Mesenchymal stem cell (in vitro differentiated cells and primary cell): ENCODE results near the gene NDUFAF5.
"Not testable (repeated sequence)": the region's sequence is repeated elsewhere in the genome, so short reads cannot be mapped to it uniquely, and the experiment has no call there.

Source experiments
- DNase-seq: peaks from one replicate; pipeline ENCODE4 v3.0.0-alpha.2; 2013
- H2AFZ ChIP-seq: one replicate; pipeline ENCODE4 v1.6.1; 2013; ENCODE audit warnings: low read depth, mild to moderate bottlenecking, control low read depth, inconsistent platforms, low read length, moderate library complexity
- H2AK5ac ChIP-seq: 2 replicates; pipeline ENCODE4 v1.6.1; 2013; ENCODE audit warnings: low read length, moderate library complexity, mild to moderate bottlenecking, inconsistent platforms; ENCODE audit not compliant: severe bottlenecking
- H2BK120ac ChIP-seq: one replicate; pipeline ENCODE4 v1.6.1; 2013; ENCODE audit warnings: low read depth, mild to moderate bottlenecking, inconsistent platforms, low read length, moderate library complexity
- H2BK12ac ChIP-seq, 2 experiments: one replicate each; pipeline ENCODE4 v1.6.1; 2013; ENCODE audit warnings: inconsistent platforms in 2 of 2, low read length in 2 of 2, mild to moderate bottlenecking in 2 of 2, moderate library complexity in 2 of 2, control low read depth in 1 of 2
- H2BK15ac ChIP-seq: one replicate; pipeline ENCODE4 v1.6.1; 2013; ENCODE audit warnings: mild to moderate bottlenecking, low read depth, inconsistent platforms; ENCODE audit not compliant: poor library complexity, severe bottlenecking
- H2BK5ac ChIP-seq: 2 replicates; pipeline ENCODE4 v1.6.1; 2013; ENCODE audit warnings: low read depth, mild to moderate bottlenecking, low read length, control low read depth, inconsistent platforms; ENCODE audit not compliant: poor library complexity, severe bottlenecking
- H3K14ac ChIP-seq, 2 experiments: one replicate each; pipeline ENCODE4 v1.6.1; 2013; ENCODE audit warnings: inconsistent platforms in 2 of 2, low read length in 2 of 2, control low read depth in 1 of 2, mild to moderate bottlenecking in 1 of 2, moderate library complexity in 1 of 2
- H3K18ac ChIP-seq, 2 experiments: one replicate each; pipeline ENCODE4 v1.6.1; 2013; ENCODE audit warnings: inconsistent platforms in 2 of 2, low read length in 2 of 2, control low read depth in 1 of 2, low read depth in 1 of 2, mild to moderate bottlenecking in 1 of 2
- H3K23ac ChIP-seq, 2 experiments: one replicate each; pipeline ENCODE4 v1.6.1; 2013; ENCODE audit warnings: inconsistent platforms in 2 of 2, low read length in 2 of 2, mild to moderate bottlenecking in 2 of 2, moderate library complexity in 2 of 2, control low read depth in 1 of 2
- H3K27ac ChIP-seq: 2 replicates; pipeline ENCODE4 v1.5.1; 2013; ENCODE audit warnings: mild to moderate bottlenecking, moderate library complexity, low read length, control low read depth, inconsistent platforms; ENCODE audit not compliant: poor library complexity, severe bottlenecking
- H3K27me3 ChIP-seq, 2 experiments: 2 replicates each; pipeline versions ENCODE4 v1.6.1 to v1.7.0; 2013; ENCODE audit warnings: low read length in 2 of 2, mild to moderate bottlenecking in 2 of 2, moderate library complexity in 2 of 2, control low read depth in 1 of 2, inconsistent platforms in 1 of 2; ENCODE audit not compliant: control insufficient read depth in 1 of 2, insufficient read depth in 1 of 2
- H3K36me3 ChIP-seq, 2 experiments: 2 replicates each; pipeline versions ENCODE4 v1.6.1 to v1.7.0; 2013; ENCODE audit warnings: low read length in 2 of 2, control low read depth in 1 of 2, inconsistent platforms in 1 of 2, low read depth in 1 of 2, mild to moderate bottlenecking in 1 of 2; ENCODE audit not compliant: insufficient read depth in 2 of 2, control insufficient read depth in 1 of 2
- H3K4ac ChIP-seq, 2 experiments: one replicate each; pipeline ENCODE4 v1.6.1; 2013; ENCODE audit warnings: inconsistent platforms in 2 of 2, low read length in 2 of 2, mild to moderate bottlenecking in 2 of 2, moderate library complexity in 2 of 2, control low read depth in 1 of 2, low read depth in 1 of 2
- H3K4me1 ChIP-seq: 2 replicates; pipeline ENCODE4 v1.6.1; 2013; ENCODE audit warnings: low read depth, low read length, control low read depth; ENCODE audit not compliant: control insufficient read depth, insufficient read depth
- H3K4me2 ChIP-seq: 2 replicates; pipeline ENCODE4 v1.6.1; 2013; ENCODE audit warnings: low read length, mild to moderate bottlenecking, inconsistent platforms; ENCODE audit not compliant: poor library complexity, severe bottlenecking
- H3K4me3 ChIP-seq, 2 experiments: 2 replicates each; pipeline versions ENCODE4 v1.5.1 to v1.7.0; 2013; ENCODE audit warnings: low read length in 2 of 2, mild to moderate bottlenecking in 2 of 2, control low read depth in 1 of 2, low read depth in 1 of 2; ENCODE audit not compliant: insufficient read depth in 1 of 2
- H3K79me1 ChIP-seq: replicated peaks from 2 replicates; pipeline ENCODE4 v1.6.1; 2013; ENCODE audit warnings: mild to moderate bottlenecking, control low read depth, low read length, inconsistent platforms; ENCODE audit not compliant: poor library complexity, severe bottlenecking
- H3K9ac ChIP-seq: 2 replicates; pipeline ENCODE4 v1.7.0; 2013; ENCODE audit warnings: mild to moderate bottlenecking, low read length, moderate library complexity
- H3K9me3 ChIP-seq: 2 replicates; pipeline ENCODE4 v1.7.0; 2013; ENCODE audit warnings: mild to moderate bottlenecking, low read length; ENCODE audit not compliant: control insufficient read depth
- H4K8ac ChIP-seq: one replicate; pipeline ENCODE4 v1.6.1; 2013; ENCODE audit warnings: inconsistent platforms, mild to moderate bottlenecking, low read length, moderate library complexity
- H4K91ac ChIP-seq: one replicate; pipeline ENCODE4 v1.6.1; 2013; ENCODE audit warnings: mild to moderate bottlenecking, low read length, inconsistent platforms
- WGBS: methylation state at CpG from one replicate; pipeline ENCODE4 v1.1.7; 2013; ENCODE audit warnings: mixed read lengths; 5-methylcytosine and 5-hydroxymethylcytosine counted together

The NDUFAF5 gene

DNA sequence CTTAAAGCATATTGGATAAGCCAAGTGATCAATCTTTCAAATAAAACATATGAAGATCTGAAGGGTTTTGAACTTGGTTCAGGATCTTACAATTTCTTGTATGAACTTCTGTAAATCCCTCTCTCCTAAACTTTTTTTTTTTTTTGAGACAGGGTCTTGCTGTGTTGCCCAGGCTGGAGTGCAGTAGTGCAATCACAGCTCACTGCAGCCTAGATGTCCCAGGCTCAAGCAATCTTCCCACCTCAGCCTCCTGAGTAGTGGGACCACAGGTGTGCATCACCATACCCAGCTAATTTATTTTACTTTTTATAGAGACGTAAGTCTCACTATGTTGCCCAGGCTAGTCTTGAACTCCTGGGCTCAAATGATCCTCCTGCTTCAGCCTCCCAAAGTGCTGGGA is 46.6 kb upstream of the NDUFAF5 start:
- not testable (repeated sequence) for H2BK15ac ChIP-seq, H3K27ac ChIP-seq, DNase-seq, H3K23ac ChIP-seq, H3K27me3 ChIP-seq, H3K4me1 ChIP-seq, H2BK120ac ChIP-seq, H2BK12ac ChIP-seq, H3K18ac ChIP-seq, H3K9ac ChIP-seq, H3K4me3 ChIP-seq, H3K4me2 ChIP-seq, H3K14ac ChIP-seq, H2AK5ac ChIP-seq, H2BK5ac ChIP-seq, H4K91ac ChIP-seq, H4K8ac ChIP-seq, H3K4ac ChIP-seq, H2AFZ ChIP-seq
- H3K36me3 ChIP-seq, result peaks cover 3 to 44% of the 10 kb centered on the region in 2 experiments
- H3K9me3 ChIP-seq, result peaks cover 20% of the 10 kb centered on the region
- 100% methylated on average over 1 of the region's 1 CpG for WGBS
- H3K79me1 ChIP-seq, result peaks cover 13% of the 10 kb centered on the region

DNA sequence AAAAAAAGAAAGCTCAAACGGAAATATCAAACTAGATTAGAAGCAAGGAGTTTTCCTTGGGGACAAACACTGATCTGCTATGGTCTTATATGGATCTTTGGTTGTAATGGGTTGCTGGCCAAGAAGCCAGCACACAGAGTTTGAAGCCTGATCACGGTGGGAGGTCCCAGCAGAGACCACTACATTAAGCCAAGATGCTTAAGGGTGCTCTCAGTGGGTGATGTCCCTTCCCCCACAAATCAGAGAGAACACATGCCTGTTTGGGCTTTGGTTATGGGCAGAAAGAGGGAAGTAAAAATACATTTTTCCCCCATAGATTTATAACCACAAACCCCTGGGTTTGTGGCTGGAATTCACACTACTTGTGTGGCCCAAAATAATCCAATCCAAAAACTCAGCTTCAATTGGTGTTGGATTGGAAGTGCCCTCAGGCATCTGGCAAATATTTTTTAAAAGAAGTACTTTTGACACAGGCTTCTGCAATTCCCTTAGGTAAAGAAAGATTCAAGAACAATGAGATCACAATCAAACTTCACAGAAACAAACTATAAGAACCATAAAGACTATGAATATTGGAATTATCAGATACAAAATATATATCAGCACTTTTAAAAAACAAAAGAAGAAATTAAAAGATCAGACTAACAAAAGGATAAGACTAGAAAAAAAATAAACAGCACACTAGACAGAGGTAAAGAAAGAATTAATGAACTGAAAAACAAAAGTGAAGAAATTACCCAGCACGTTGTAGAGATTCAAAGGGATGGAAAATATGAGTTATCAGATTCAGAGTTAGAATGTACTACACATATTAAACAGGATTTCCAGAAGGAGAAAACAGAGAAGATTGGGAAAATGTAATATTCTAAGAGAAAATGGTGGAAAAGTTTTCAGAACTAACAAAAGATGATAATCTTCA is 44.8 kb upstream of the NDUFAF5 start:
- no peaks in the 10 kb centered on the region for H3K4me1 ChIP-seq
- no peak overlapping the region for H3K23ac ChIP-seq
- no peak overlapping the region for H3K27ac ChIP-seq
- no peak overlapping the region for H2BK12ac ChIP-seq
- H4K8ac ChIP-seq, result no peak overlapping the region
- H3K27me3 ChIP-seq, result no peaks in the 10 kb centered on the region
- no peak overlapping the region for H3K18ac ChIP-seq
- H2BK15ac ChIP-seq, result no peak overlapping the region
- H2BK5ac ChIP-seq, result no peak overlapping the region
- peaks cover 20% of the 10 kb centered on the region for H3K9me3 ChIP-seq
- peaks cover 3 to 47% of the 10 kb centered on the region in 2 experiments for H3K36me3 ChIP-seq
- H3K4me2 ChIP-seq, result no peak overlapping the region
- no peak overlapping the region for H3K14ac ChIP-seq
- DNase-seq, result no peak
- no peak overlapping the region for H2AFZ ChIP-seq
- peaks cover 16% of the 10 kb centered on the region for H3K79me1 ChIP-seq
- H2BK120ac ChIP-seq, result no peak overlapping the region
- no peak overlapping the region for H3K4me3 ChIP-seq
- H4K91ac ChIP-seq, result no peak overlapping the region
- 100% methylated on average over 3 of the region's 3 CpGs for WGBS
- no peak overlapping the region for H3K4ac ChIP-seq
- H2AK5ac ChIP-seq, result no peak overlapping the region
- no peak overlapping the region for H3K9ac ChIP-seq

DNA sequence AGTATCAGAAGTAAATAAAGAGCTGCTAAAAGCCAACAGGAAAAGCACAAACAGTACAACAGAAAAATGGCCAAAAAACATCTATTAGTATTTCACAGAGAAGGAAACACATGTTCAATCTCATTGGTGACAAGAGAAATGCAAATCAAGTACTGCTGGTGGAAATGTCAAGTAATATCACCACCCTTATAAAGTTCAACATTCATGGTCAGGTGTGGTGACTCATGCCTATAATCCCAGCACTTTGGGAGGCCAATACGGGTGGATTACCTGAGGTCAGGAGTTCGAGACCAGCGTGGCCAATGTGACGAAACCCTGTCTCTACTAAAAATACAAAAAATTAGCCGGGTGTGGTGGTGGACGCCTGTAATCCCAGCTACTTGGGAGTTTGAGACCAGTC is 42.9 kb upstream of the NDUFAF5 start:
- no peak overlapping the region for H2BK15ac ChIP-seq
- WGBS, result 100% methylated on average over 5 of the region's 6 CpGs
- H2AFZ ChIP-seq, result no peak overlapping the region

DNA sequence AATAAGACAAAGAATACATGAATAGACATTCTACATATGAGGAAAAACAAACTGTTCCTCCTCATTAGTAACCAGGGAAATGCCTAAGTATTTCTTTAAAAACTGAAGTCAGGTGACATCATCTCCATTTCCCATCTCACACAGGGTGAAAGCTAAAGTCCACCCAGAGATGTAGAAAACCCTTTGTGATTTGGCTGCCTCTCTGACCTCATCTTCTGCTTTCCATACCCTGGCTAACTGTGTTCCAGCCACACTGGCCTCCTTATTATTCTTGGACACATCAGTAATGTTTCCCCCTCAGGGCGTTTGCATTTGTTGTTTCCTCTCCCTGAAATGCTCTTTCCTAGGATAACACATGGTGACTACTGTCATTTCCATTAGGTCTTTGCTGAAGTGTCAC is 40.5 kb upstream of the NDUFAF5 start:
- Histone ChIP-seq H4K91ac (no peak overlapping the region), H3K9ac (no peak overlapping the region), H3K4me3 (no peak overlapping the region), H3K36me3 (peaks cover 3 to 58% of the 10 kb centered on the region in 2 experiments), H2AK5ac (no peak overlapping the region), H2BK5ac (no peak overlapping the region), H3K4ac (no peak overlapping the region), H2AFZ (no peak overlapping the region), H3K23ac (no peak overlapping the region), H3K14ac (no peak overlapping the region), H3K9me3 (peaks cover 20% of the 10 kb centered on the region), H2BK12ac (no peak overlapping the region), H3K18ac (no peak overlapping the region), H4K8ac (no peak overlapping the region), H3K27me3 (no peaks in the 10 kb centered on the region), H3K27ac (no peak overlapping the region), H3K4me2 (no peak overlapping the region), H2BK120ac (no peak overlapping the region), H3K79me1 (peaks cover 10% of the 10 kb centered on the region), H2BK15ac (no peak overlapping the region), H3K4me1 (no peaks in the 10 kb centered on the region)
- DNase-seq, result no peak
- WGBS, result 96% methylated on average over 1 of the region's 1 CpG

More for the DNA sequence above, 42.9 kb upstream of the NDUFAF5 start:
- Histone ChIP-seq H3K18ac (no peak overlapping the region), H2BK5ac (no peak overlapping the region), H3K27ac (no peak overlapping the region), H3K9me3 (peaks cover 20% of the 10 kb centered on the region), H4K8ac (no peak overlapping the region), H3K36me3 (peaks cover 3 to 50% of the 10 kb centered on the region in 2 experiments), H3K23ac (no peak overlapping the region), H3K4ac (no peak overlapping the region), H4K91ac (no peak overlapping the region), H3K14ac (no peak overlapping the region), H3K79me1 (peaks cover 12% of the 10 kb centered on the region), H2AK5ac (no peak overlapping the region), H3K4me1 (no peaks in the 10 kb centered on the region), H2BK12ac (no peak overlapping the region), H3K4me2 (no peak overlapping the region), H3K27me3 (no peaks in the 10 kb centered on the region), H3K4me3 (no peak overlapping the region), H3K9ac (no peak overlapping the region), H2BK120ac (no peak overlapping the region)
- no peak for DNase-seq
